Hippocampal formation (tissue), 2 donors: ENCODE data around the gene MED27.

ENCODE experiments used
- DNase-seq, 2 donors: peaks; one replicate each; lab custom pipeline; 2025; lab: John Stamatoyannopoulos, UW

The MED27 gene

DNA sequence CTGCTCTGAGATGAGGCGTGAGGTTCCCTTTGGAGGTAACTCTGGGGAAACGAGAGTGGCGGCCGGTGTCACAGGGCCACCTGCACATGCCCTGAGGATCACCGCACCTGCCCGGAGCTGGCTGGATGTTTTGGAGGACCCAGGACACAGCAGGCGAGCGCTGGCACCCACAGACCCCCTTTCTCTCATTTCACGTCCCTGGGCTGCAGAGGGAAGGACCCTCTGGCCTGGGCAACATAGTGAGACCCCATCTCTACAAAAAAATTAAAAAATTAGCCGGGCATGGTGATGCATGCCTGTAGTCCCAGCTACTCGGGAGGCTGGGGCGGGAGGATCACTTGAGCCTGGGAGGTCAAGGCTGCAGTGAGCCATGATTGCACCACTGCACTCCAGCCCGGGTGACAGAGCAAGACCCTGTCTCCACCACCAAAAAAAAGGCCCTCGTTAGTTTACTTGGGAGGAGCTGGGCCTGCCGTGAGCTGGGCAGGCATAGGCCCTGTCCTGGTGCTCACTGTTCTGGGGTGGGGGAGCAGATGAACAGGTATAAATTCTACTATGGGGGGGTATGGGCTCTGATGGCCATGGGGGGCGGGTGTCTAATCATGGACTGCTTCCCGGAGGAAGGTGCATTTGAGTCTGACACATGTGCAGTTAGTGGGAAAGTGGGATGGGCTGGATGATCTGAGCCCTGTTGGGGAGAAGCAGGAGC, 242.9 kb downstream of the MED27 start:
- DNase-seq, result no peak

- DNase-seq, result no peak
These were observed 243.6 kb downstream of the MED27 start for GRCh38 chr9:131836021-131836420.

DNA sequence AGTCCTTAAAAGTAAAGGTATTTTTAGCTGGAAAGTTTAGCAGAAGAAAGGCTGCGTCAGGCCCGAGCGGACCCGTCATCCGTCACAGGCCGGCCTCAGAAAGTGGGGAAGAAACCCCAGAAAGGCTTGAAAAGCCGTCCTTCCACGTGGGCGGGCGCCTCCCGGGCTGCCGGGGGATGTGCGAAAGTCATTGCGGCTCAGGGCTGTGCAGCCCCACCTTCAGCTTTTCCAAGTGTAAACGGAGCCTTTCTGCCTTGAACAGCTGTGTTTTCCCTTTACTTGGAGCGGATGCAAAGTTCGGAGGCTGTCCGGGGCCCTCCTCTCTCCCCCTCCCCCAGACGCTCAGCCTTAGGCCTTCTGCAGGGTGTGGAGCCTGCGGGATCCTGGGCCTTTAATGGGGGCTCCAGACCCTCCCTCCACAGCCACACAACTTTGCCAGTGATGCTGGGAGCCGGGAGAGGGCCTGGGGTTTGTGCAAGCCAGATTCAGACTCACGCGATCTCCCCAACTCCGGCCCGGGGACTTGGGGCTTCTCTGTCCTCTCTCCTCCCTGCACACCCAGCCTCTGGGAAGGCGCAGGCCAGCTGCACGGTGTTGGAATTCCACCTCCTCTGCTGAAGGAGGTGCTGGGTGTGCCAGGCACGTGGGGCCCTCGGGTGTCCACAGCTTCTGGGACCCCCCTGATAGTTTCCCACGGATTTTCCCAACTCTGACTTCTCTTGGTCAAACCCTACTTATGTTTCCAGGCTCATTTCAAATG, 244.3 kb downstream of the MED27 start:
- no peak for DNase-seq

DNA sequence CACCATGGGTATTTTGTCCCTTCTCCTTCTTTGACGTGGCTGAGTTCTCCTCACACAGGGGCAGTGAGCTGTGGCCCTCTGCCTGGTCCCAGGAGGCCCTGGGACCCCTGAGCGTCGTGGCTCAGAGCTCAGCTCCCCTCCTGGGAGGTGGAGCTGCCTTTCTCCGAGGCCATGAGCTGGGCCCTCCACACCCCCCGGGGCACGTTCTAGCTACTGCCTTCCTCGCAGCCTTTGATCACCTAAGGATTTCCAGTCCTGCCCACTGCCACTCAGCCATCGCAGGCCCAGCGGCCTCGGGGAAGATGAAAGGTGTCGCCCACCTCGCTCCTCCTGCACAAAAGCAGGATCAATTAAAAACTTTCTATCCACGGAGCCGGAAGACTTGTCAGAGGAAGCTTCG, 244.9 kb downstream of the MED27 start:
- no peak for DNase-seq

GRCh38 chr9:131833906-131834305, 245.8 kb downstream of the MED27 start:
- no peak for DNase-seq

DNA sequence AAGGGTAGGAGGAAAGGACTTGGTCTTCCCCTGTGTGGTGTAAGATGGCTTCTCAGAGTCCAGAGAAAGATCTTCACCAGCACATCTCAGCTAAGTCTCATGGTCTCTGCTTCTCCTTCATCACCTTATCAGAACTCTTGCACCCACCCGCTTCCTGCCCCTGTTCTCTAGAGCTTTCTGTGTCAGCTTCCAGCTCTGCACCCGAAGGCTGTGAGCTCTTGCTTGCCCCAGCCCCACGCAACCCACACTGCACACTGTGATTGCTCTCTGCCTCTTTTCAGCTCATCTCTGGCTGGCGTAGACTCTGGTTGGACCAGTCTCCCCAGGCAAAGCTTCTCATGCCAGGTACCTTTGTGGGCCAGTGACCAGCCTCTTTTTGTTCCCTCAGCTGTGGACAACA, 246.6 kb downstream of the MED27 start:
- no peak for DNase-seq

DNA sequence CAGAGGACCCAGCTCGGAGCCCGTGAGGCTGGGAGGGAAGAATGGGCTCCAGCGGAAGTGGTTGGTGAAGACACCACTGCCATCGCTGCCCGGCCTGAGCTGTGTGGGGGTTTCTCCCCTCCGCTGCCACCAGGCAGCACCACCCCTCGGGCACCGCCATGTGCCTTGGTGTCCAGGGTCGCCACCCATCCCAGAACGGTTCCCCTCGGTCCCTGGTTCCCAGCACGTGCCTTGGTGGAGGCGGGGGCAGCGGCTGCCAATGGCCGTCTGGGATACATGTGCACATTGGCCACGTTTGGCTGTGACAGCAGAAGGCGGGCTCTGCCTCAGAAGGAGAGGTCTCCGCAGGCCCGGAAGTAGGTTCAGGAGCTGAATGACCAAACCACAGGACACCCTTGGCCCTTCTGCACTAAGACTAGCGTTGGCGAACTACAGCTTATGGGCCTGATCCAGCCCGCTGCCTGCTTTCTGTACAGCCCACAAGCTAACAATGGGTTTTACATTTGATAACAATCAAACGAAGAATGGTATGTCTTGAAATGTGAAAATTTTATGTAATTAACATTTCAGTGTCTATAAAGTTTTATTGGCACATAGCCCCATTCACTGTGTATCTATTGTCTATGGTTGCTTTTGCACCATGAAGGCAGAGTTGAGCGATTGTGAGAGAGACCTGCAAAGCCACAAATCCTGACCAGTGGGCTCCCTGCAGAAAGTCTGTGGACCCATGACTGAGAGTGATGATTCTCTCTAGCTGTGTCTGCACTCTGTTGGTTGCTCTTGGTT, 248.1 kb downstream of the MED27 start:
- DNase-seq, result no peak

GRCh38 chr9:131827821-131828369, 251.8 kb downstream of the MED27 start:
- no peak for DNase-seq

DNA sequence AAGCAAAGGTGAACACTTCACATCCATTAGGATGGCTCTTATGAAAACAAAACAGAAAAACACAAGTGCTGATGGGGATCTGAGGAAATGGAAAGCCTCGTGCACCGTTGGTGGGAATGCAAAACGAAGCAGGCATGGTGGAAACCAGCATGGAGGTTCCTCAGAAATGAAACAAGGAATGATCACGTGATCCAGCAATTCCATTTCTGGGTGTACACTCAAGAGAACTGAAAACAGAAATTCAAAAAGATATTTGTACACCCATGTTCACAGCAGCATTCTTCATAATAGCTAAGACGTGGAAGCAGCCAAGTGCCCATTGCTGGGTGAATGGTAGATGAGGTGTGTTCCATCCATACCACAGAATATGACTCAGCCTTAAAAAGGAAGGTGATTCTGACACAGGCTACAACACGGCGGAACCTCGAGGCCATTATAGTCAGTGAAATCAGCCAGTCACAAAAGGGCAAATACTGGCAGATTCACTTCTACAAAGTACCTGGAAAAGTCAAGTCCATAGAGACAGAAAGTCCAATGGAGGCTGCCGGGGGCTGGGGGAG, 252.6 kb downstream of the MED27 start:
- DNase-seq, result no peak

GRCh38 chr9:131826053-131826452, 253.6 kb downstream of the MED27 start:
- no peak for DNase-seq

DNA sequence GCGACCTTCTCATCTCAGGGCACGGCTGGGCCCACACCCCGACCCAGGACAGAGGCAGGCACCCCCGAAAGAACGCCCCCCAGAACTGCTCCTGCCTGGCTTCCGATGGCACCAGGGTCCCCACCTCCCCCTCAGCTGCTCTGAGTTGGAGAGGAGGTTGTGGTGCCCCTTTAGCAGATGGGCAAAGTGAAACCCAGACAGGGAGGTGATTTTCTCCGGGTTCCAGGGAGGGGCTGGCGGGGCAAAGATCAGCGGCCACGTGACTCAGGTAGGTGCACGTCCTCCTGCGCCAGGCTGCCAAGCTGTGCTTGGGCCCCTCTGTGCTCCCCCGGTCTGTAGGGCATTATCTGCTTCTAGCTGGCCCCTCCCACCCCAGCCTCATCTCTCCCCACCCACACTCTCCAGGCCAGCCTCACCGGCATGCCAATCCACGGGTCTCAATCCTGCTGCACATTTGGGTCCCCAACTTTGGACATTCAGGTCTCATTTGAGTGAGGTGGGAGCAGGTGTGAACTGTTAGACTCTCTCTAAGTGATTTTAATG, 254.6 kb downstream of the MED27 start:
- no peak for DNase-seq

DNA sequence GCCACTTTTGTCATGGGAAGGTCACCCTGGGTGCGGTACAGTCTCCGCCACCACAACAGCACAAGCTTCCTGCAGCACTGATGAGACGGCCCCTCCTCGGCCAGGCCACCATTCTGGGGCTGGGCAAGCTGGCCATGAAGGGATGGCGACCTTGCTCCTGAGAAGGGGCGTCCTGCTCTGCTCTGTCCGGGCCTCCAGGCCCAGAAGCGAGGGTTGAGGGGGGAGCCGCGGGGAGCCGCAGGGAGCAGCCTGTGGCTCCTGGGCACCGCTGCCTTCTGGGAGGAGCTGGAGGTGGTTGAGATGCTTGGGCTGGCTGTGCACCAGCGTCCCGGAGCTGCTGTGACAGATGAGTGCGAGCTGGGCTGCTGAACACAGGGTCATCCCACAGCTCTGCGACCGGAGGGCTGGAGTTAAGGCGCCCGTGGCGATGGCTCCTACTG, 255.5 kb downstream of the MED27 start:
- no peak for DNase-seq

DNA sequence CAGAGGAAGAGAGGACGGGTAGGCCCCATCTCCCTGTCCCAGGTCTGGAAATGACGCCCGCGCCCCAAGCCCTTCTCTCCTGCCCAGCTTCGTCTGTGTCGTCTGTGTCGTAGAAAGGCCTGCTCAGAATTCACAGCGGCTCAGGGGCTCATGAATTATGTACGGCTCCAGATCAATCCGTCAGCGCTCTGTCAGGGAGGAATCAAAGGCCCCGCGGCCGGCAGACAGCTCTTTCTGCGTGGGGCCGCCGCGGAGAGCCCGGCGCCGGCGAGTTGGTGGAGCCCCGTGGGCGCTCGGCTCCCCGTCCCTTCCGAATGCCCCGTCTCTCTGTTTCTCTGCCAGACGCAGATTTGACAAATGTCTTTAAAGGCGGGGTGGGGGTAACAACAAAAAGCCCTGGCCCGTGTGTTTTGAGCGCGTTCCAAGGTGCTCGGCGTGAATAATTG, 255.9 kb downstream of the MED27 start:
- DNase-seq, result no peak

- no peak for DNase-seq
These were observed 261.6 kb downstream of the MED27 start for GRCh38 chr9:131818089-131818488.

DNA sequence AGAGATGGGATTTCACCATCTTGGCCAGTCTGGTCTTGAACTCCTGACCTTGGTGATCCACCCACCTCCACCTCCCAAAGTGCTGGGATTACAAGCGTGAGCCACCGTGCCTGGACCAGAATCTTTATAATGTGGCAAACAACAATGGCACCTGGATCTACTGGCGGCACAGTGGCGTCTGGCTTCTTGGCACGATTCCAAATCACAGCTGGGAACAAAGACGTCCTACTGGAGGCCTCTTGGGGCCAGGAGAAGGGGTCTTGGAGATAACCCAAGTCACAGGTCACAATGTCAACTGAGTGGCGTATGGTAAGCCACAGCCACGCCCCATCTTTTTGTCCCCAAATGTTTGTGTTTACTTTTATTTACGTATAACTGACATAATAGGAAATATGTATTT, 262.0 kb downstream of the MED27 start:
- no peak for DNase-seq

DNA sequence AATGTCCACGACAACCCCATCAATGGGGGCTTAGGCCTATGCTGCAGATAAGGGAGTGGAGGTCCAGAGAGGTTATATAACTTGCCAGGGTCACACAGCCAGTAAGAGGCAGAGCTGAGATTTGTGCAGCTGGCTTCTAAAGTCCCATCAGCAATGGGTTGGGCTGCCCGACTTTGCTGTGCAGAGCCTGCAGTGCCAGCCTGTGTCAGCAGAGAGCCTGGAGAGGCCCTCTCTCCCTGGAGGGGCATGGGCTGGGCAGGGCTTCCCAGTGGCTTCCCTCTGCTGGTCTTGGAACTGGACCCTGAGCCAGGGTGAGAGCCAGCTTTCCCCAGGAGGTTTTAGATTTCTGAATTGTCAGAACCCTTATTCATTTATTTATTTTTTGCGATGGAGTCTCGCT, 262.6 kb downstream of the MED27 start:
- DNase-seq, result no peak

GRCh38 chr9:131815970-131816873, 263.4 kb downstream of the MED27 start:
- DNase-seq, result no peak

DNA sequence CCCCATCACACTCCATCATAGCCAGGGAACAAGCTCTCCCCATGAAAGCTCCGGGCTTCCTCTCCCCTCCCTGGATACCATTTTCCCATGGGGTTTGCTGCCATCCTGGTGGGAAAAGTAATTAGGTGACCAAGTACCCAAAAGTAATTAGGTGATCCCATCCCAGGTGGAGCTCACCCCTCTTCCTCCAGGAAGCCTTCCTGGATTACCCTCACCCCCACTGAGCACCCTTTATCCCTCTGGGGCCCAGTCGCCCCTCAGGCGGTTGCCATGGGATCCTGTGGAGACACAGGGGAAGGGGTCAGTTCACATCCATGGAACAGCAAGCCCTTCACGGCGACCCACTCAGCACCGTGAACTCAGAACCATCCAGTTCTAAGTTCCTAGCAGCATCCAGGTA, 265.0 kb downstream of the MED27 start:
- no peak for DNase-seq

DNA sequence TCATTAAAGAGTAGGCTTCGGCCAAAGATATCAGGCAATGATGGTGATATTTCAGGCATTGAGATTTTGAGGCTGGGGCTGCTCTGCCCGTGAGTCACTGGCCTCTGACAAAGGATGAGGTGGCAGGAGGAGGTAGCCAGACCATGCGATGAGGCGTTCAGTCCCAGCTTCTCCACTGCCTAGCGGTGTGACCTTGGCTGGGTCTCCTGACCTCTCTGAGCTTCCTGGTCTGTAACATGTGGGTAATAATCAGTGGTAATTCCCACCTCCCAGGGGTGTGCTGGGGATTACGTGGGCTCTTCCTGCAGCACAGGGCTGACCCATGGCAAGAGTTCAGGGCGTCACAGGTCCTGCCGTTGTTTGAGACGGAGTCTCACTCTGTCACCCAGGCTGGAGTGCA, 266.6 kb downstream of the MED27 start:
- DNase-seq, result no peak

- DNase-seq, result no peak
These were observed 267.4 kb downstream of the MED27 start for GRCh38 chr9:131812116-131812790.
